HG03060 (cell line): ENCODE results near the gene TSPY10.
"Not testable (repeated sequence)": the region's sequence is repeated elsewhere in the genome, so short reads cannot be mapped to it uniquely, and the experiment has no call there.

Source experiments
- ATAC-seq: cut with Tn5 transposase; IDR thresholded peaks from one replicate; pipeline ENCODE4 v1.9.1; 2021; ENCODE audit warnings: low read depth, moderate number of reproducible peaks; ENCODE audit not compliant: unreplicated experiment

The TSPY10 gene, protein sequence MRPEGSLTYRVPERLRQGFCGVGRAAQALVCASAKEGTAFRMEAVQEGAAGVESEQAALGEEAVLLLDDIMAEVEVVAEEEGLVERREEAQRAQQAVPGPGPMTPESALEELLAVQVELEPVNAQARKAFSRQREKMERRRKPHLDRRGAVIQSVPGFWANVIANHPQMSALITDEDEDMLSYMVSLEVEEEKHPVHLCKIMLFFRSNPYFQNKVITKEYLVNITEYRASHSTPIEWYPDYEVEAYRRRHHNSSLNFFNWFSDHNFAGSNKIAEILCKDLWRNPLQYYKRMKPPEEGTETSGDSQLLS

GRCh38 chrY:9527580-9527979 lies at the start of gene TSPY10:
Gene TSPY10 (plus strand): TSS chrY:9527880. CDS start chrY:9527926, 46 bp downstream.
- not testable (repeated sequence) for ATAC-seq

GRCh38 chrY:9486967-9487366 lies 40.7 kb upstream of the TSPY10 start, which contains the start of gene TSPY9:
Gene TSPY9 (plus strand): TSS chrY:9487267. CDS start chrY:9487313, 46 bp downstream.
- not testable (repeated sequence) for ATAC-seq

DNA sequence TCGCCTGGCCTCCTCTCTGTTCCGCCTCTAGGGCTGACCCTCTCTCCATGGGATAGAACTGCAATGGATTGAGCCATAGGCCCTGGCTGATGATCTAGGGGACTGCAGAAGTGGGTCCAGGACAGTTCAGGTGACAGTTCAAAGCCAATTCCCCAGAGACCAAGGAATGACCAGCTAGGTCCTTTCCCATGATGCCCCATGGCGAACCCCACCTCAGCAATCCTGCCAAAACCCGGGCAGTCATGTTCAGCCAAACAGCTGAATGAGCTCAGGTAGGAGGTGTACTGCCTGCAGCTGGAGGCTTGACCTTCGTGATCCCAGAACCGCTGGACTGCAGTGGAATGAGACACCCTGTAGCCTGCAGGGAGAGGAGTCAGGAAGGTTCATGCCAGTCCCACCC lies 23.3 kb upstream of the TSPY10 start:
- not testable (repeated sequence) for ATAC-seq

DNA sequence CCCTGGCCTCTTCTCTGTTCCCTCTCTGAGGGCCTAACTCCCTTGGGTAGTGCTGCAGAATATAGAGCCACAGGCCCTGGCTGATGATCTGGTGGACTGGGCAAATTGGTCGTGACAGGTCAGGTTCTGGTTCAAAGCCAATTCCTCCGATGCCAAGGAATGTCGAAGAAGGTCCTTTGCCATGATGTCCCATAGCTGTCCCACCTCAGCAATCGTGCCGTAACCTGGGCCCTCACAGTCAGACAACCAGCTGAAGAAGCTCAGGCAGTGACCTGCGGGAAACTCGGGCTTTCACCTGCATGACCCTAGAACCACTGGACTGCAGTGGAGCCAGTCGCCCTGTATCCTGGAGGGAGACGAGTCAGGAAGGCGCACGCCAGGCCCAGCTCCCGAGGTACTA lies 11.4 kb upstream of the TSPY10 start:
- not testable (repeated sequence) for ATAC-seq
